Breast epithelium (tissue), 3 donors: ENCODE data around the gene WWC1.

Experiments
- CTCF ChIP-seq, 3 donors: fragments of 450-650 bp; IDR thresholded peaks; one replicate each; pipeline ENCODE4 v1.5.1; 2016 to 2017; ENCODE audit warnings: antibody characterized with exemption in 3 of 3, mild to moderate bottlenecking in 3 of 3, moderate library complexity in 3 of 3
- POLR2A ChIP-seq: fragments of 450-650 bp; IDR thresholded peaks from one replicate; pipeline ENCODE4 v1.6.1; 2016; ENCODE audit warnings: antibody characterized with exemption, mild to moderate bottlenecking, moderate library complexity
- POLR2AphosphoS5 ChIP-seq, 3 donors: sonication (generic); formaldehyde crosslinking; IDR thresholded peaks; one replicate each; pipeline ENCODE4 v1.6.1; 2017; ENCODE audit warnings: antibody characterized with exemption in 3 of 3

- TF ChIP-seq CTCF (IDR thresholded peaks at IDR 0.05) (no peak), POLR2AphosphoS5 (IDR thresholded peaks at IDR 0.05) (no peak), POLR2A (no peak)
Observed at GRCh38 chr5:168356171-168356570, 64.7 kb downstream of the WWC1 start.
